HG03025 (cell line): Measurements from ENCODE around the gene DTX3.
A peak's percentile ranks its signal among the peaks of the same experiment; 100 is the strongest.
"Not testable (repeated sequence)": the region's sequence is repeated elsewhere in the genome, so short reads cannot be mapped to it uniquely, and the experiment has no call there.

Source experiments
- ATAC-seq: cut with Tn5 transposase; IDR thresholded peaks from one replicate; pipeline ENCODE4 v1.9.1; 2021; ENCODE audit warnings: mild to moderate bottlenecking, moderate library complexity; ENCODE audit not compliant: unreplicated experiment, low FRiP score

DTX3 gene

DNA sequence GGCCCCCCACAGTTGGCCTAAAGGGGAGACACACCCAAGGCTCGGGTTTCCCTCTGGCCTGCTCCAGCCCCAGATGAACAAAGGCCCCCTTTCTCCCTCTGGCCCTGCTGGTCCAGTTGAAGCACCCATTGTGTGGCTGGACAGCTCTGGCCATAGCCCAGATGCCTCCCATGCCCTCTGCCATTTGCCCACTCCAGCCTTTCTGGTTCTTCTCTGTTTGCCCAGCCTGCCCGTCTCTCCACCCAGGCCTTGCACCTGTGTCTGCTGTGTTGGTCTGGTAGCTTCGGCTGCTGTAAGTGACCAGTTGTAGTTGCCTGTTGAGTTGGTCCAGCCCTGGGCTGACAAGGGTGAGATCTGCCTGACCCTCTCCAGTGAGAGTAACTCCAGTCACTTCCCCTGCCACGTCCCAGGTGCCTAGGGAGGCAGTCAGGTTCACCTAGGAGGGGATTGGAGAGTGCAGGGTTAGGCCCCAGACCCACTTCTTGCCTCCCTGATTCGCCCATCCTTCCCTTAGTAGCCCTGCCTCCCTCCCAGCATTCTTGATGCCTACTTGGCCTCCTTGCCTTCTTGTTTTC lies 25.4 kb downstream of the DTX3 start:
- no peak for ATAC-seq

DNA sequence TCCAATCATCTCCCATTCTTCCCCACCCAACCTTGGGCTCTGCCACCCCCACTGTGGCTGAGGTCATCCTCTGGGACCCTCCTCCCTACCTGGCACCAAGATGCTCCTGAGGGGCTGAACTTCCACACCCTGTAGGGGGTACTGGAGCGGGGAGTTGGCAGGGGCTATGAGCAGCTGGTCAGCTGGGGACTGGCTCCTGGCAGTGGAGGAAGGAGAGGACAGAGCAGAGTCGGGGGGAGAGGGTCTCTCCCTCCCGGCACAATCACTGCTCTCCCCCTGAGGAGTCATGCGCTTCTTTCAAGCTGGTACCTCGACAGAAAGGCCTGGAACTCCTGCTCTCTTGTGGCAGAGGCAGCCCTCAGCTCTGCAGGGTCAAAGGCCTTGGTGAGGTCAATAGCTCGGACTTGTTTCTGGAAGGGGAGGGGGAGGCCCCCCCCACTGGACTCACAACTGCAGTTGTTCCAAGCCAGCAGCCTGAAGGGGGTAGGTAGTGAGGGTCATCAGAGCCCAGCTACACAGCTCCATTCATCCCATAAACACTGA lies 26.3 kb downstream of the DTX3 start:
- no peak for ATAC-seq

DNA sequence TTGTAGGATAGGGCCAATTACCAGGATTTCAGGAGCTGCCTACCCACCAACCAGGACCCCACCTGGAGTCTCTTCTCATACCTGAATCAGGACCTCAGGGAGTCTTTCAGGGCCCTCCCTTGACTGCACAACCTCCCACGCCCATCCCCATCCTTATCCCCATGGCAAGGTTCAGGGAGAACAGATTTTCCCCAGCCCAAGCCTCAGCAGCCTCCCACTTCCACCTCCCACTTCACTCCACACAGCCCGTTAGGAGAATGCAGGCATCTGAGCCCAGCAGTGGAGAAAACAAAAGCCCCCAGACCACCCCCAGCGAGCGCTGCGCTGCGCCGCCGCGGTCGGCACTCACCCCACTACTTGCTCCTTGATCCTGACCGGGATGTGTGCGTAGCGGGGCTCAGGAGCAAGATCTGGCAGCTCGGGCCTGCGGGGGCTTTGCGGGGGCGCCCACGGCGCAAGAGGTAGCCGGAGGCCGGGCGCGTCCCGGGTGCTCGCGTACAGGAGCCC lies 27.0 kb downstream of the DTX3 start:
- no peak for ATAC-seq

DNA sequence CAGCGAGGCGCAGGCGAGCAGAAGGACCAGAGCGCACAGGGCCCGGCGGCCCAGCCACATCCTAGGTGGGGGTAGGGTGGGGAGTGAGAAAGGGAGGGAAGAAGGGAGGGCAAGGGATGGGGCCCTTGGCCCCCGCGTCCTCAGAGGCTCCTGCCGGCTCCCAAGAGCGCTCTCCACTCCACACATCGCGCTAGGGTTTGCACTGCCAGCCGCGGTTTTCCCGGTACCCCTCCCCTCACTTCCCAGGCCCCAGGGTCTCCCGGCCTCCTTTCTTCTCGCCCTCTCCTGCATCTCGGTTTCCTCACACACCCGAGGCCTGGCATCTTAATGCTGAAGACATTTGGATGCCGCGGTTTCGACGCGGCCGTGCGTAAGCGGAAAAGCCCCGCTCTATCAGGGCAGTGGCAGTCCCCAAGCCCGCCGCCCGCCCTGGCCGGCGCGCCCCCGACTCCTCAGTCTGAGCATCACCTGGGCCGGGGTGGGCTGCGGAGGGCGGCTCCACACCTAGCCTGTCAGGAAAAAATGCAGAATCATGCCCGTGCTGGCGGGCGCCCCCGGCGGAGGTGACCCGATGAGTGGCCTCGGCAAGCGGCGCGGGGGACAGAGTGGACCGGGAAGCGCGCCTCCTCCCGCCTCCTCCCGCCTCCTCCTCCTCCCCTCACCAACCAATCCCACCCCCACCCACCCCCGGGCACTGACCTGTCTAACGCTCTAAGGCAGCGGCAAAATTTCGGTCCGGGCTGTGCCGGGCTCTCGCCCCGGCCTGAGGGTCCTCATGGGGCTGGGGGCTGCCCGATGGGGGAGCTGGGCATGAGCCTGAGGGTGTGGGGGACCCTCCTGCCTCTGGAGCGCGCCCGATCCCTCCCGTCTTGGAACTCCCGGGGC lies 27.7 kb downstream of the DTX3 start:
- no peak for ATAC-seq

DNA sequence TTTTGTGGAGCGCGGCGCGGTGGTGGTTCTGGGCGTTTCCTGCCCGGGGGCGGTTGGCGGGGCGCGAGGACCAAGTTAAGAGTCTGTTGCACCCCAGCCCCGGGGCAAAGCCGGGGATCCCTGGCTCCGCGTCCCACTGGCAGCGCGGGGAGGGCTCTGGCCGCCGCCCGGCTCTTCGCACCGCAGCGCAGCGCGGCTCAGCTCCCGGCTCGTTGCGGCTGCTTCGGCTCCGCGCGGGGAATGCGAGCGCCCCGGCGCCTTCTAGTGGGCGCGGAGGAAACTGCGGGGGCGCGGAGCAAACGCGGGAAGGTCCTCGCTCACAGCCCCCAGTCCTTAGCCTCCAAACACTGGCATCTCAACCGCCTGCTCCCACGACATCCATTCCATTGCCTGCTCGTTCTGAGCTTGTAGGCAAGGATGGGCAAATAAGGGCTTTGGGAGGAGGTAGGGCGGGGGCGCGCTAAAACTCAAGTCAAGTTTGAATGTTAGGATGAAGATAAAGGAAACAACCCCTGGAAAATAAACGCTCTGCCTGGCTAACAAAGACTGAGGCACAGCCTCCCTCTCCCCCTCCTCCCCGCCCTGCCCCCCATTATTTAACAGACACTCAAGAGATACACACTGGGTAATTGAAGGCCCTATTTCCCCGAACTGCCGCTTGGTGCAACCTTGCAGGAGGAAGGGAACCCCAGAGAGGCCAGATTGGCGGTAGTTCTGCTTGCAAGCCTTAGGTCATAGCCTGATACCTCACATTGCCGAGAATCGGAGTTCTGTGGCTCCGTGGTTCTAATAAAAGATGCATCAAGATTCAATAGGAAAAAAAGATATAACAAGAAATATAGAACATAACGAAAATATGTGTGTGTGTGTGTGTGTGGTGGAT lies 28.6 kb downstream of the DTX3 start, which contains the start of gene B4GALNT1:
B4GALNT1 (minus strand) TSS at position 244 of the 883 bp plus-strand sequence. CDS start 1,069 bp downstream, outside the sequence.
- peak; percentile 63 for ATAC-seq

DNA sequence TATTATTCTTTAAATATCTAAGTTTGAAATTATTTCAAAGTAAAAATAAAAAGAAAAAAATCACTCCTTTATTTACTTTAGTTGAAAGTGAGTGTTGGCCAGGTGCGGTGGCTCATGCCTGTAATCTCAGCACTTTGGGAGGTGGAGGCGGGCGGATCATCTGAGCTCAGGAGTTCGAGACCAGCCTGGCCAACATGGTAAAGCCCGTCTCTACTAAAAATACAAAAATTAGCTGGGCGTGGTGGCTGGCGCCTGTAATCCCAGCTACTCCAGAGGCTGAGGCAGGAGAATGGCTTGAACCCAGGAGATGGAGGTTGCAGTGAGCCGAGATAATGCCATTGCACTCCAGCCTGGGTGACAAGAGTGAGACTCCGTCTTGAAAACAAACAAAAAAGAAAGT lies 32.1 kb downstream of the DTX3 start:
- ATAC-seq: not testable (repeated sequence)

DNA sequence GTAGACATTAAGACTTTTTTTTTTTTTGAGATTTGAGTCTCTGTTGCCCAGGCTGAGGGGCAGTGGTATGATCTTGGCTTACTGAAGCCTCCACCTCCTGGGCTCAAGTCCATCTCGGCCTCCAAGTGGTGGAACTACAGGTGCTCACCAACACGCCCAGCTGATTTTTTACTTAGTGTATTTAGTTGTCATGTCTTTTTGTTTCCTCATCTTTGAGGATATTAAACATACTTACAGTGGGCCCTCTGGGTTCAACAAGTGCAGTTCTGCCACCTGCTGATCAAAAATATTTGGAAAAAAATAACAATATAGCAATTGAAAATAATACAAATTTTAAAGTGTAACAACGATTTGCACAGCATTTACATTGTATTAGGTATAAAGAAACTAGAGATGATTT lies 32.7 kb downstream of the DTX3 start:
- ATAC-seq: no peak

DNA sequence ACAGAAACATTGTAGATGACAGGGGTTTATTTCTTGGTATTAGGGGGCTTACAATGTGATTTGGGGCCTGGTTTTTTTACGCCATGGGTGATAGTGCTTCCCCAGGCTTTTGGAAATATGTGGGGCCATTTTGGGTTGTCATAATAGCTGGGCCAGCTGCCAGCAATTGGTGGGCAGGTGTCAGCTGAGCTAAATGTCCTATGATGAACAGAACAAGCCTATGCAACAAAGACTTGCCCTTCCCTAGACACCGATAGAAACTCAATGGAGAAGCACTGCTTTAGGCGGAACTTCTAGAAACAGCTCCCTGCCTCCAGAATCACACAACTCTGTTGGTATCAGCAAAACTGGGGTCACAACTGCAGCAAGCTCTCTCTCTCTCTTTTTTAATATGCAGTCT lies 33.5 kb downstream of the DTX3 start:
- ATAC-seq: no peak

DNA sequence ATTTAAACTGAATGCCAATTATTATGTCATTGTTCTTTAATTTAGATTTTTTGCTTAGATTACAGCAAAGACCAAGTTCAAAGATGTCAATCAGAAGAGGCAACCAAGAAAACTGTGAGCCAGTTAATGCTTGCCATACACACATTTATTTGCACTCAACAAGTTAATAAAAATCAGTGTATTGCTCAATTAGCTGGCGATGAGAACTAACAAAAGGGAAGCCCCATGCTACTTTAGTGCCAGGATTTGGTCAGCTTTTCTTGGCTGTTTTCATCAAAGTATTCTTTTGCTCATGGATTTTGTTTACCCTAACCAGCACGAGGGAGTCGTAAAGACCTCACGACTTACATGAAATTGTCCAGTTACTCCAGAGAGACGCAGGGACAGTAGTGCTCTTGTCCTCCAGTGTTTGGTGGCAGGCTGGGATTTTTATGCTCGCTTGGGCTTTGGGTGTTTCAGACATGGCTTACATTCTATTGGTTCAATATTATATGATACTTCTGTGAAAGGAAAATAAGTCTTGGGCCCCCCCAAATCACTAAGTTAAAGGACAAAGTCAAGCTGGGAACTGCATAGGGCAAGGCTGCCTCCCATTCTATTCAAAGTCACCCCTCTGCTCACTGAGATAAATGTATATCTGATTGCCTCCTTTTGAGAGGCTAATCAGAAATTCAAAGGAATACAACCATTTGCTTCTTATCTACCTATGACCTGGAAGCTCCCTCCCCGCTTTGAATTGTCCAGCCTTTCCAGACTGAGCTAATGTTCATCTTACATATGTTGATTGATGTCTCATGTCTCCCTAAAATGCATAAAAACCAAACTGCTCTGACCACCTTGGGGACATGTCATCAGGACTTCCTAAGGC lies 35.8 kb downstream of the DTX3 start:
- no peak for ATAC-seq

DNA sequence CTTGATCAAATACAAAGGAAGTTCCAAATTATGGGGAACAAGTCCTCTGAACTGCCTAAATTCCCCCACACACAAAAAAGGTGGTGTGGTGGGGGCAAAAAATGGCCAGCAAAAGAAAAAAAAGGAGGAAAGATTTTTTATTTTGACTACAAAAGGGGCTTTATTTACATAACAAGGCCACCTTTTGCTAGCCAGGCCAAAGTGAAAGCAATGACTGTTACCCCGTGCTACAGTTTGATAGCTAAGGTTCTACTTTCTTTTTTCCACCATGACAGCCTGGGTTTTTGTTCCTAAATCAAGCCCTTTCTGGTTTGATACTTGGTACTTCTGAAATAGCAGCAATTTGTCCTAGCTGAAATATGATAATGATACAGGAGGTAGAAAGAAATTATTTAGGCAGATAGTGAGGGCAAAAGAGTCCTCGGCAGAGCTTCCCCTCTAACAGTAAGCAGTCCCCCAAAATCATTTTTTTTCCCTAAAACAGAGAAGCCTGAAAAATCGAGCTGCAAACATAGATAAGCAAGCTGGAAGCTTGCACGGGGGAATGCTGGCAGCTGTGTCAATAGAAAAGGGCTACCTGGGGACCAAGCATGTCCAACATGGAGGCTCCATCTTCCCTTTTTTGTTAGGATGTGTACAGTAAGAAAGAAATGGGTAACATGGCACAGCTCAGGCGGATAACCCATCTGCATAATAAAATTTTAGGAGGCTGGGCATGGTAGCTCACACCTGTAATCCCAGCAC lies 37.2 kb downstream of the DTX3 start:
- no peak for ATAC-seq

DNA sequence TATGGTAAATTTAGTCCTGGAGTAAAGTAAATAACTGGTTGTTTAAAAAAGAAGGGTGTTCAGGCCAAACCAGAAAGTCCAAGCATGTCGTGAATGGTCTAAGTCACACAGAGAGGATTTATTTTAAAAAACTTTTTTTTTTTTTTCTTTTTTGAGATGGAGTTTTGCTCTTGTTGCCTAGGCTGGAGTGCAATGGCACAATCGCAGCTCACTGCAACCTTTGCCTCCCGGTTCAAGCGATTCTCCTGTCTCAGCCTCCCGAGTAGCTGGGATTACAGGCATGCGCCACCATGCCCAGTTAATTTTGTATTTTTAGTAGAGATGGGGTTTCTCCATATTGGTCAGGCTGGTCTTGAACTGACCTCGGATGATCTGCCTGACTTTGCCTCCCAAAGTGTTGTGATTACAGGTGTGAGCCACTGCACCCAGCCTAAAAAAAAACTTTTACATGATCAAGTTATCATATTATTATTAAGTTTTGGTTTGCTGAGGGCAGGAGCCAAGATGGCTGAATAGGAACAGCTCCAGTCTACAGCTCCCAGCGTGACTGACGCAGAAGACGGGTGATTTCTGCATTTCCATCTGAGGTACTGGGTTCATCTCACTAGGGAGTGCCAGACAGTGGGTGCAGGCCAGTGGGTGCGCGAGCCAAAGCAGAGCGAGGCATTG lies 41.5 kb downstream of the DTX3 start:
- ATAC-seq: not testable (repeated sequence)

DNA sequence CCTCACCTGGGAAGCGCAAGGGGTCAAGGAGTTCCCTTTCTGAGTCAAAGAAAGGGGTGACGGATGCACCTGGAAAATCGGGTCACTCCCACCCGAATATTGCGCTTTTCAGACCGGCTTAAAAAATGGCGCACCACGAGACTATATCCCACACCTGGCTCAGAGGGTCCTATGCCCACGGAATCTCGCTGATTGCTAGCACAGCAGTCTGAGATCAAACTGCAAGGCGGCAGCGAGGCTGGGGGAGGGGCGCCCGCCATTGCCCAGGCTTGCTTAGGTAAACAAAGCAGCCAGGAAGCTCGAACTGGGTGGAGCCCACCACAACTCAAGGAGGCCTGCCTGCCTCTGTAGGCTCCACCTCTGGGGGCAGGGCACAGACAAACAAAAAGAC lies 42.0 kb downstream of the DTX3 start:
- not testable (repeated sequence) for ATAC-seq

DNA sequence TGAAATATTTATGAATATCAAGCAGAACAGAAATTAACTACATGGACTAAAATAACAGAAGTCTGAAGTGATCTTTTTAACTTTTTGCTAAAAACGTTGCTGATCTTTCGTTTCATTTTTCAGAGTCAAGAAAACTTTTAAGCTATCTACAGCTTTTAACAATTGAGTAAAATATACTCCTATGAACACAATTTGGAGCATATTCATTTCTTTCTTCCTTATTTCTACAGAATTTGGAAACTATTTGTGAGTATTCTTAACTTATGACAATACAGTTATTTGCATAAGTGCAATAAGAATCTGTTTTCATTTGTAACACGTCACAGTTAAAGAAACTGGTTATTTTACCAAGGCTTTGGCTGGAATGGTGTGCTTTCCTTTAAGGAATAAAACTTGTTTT lies 49.4 kb downstream of the DTX3 start:
- no peak for ATAC-seq

DNA sequence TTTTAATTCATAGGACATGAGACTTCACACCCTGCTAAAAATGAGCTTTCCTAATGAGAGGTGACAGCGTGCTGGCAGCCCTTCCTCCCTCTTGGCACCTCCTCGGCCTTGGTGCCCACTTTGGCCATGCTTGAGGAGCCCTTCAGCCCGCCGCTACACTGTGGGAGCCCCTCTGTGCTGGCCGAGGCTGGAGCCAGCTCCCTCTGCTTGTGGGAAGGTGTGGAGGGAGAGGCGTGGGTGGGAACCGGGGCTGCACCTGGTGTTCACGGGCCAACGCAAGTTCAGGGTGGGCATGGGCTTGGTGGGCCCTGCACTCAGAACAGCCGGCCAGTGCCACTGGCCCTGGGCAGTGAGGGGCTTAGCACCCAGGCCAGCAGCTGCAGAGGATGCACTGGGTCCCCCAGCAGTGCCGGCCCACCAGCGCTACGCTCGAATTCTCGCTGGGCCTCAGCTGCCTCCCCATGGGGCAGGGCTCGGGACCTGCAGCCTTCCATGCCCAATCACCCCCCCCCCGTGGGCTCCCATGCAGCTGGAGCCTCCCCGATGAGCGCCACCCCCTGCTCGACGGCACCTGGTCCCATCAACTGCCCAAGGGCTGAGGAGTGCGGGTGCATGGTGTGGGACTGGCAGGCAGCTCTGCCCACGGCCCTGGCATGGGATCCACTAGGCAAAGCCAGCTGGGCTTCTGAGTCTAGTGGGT lies 51.1 kb downstream of the DTX3 start:
- no peak for ATAC-seq

DNA sequence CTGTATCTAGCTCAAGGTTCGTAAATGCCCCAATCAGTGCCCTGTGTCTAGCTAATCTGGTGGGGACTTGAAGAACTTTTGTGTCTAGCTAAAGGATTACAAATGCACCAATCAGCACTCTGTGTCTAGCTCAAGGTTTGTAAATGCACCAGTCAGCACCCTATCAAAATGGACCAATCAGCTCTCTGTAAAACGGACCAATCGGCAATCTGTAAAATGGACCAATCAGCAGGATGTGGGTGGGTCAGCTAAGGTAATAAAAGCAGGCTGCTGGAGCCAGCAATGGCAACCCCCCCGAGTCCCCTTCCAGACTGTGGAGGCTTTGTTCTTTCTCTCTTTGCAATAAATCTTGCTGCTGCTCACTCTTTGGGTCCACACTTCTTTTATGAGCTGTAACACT lies 51.8 kb downstream of the DTX3 start:
- ATAC-seq: not testable (repeated sequence)

DNA sequence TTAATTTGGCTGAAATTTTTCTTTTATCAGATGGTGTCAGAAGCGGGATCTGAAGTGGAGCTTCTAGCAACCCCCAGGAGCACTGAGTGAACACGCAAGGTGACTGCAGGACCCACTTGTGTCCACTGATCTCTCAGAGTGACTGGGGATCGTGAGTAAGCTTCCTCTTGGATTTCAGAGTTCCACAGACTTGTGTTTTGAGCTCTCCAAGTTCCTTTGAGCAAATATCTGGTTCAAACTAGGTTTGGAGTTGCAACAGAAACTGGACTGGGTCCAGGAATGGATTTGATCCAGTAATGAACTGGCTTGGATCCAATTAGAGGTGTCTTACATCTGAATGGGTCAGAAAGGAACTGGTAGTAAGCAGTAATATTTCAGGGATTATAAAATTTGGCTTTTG lies 53.1 kb downstream of the DTX3 start:
- no peak for ATAC-seq

DNA sequence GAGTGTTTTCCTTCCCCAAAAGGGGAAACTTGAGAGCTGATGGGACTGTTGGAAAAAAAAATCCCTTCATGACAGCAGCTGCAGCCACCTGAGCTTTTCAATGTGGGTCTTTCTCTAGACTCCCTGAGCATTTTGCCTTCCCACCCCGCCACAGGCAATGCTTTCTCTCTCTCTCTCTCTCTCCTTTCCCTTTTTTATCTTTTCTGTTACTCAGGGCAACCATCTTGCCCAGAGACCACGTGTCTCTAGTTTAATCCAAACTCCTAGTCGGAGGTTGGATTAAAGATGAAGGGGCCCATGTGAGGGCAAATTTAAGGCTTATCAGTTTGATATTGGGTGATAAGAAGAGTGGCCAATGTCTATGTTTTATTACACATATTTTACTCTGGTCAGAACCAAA lies 54.3 kb downstream of the DTX3 start:
- ATAC-seq: no peak
